ENCODE results near the gene KDM4C. TPM values are rescaled to one million over a fixed set of nuclear protein-coding genes. Genes with fewer than 3 reads are reported as not detected.

The KDM4C gene
- total and polyA plus RNA-seq, 4 donors = 18.9 to 69.5 (median 29.1) TPM

- Histone ChIP-seq H3K4me1 (ENCODE audit: control insufficient read depth, insufficient read depth, low read length) (no peaks in the 10 kb centered on the region), H3K4me3 (ENCODE audit: low read depth, low read length) (no peak overlapping the region), H3K36me3 (ENCODE audit: control insufficient read depth, insufficient read depth, low read length) (no peaks in the 10 kb centered on the region), H3K27me3 (ENCODE audit: control insufficient read depth, insufficient read depth, low read length) (no peaks in the 10 kb centered on the region), H3K27ac (ENCODE audit: low read depth, low read length) (no peak overlapping the region), H3K9me3 (ENCODE audit: control insufficient read depth, insufficient read depth, low read length) (peaks cover 1% of the 10 kb centered on the region)
- no CpG with 5 or more reads among the region's 1 CpG for WGBS (ENCODE audit: insufficient coverage)
- DNase-seq (ENCODE audit: low read depth in 4 of 6, low spot score in 6 of 6) = peak in 1 of 6 donors; percentile 59
Observed at GRCh38 chr9:6870149-6870548, 112.4 kb downstream of the KDM4C start.

- Histone ChIP-seq H3K36me3 (ENCODE audit: control insufficient read depth, insufficient read depth, low read length) (no peaks in the 10 kb centered on the region), H3K27me3 (ENCODE audit: control insufficient read depth, insufficient read depth, low read length) (no peaks in the 10 kb centered on the region), H3K4me1 (ENCODE audit: control insufficient read depth, insufficient read depth, low read length) (no peaks in the 10 kb centered on the region), H3K27ac (ENCODE audit: low read depth, low read length) (no peak overlapping the region), H3K9me3 (ENCODE audit: control insufficient read depth, insufficient read depth, low read length) (no peaks in the 10 kb centered on the region), H3K4me3 (ENCODE audit: low read depth, low read length) (no peak overlapping the region)
- no peak for DNase-seq (ENCODE audit: low read depth in 4 of 6, low spot score in 6 of 6)
- WGBS (ENCODE audit: insufficient coverage) = 92% methylated on average over 3 of the region's 7 CpGs
Observed at GRCh38 chr9:6870650-6871477, 113.1 kb downstream of the KDM4C start.

GRCh38 chr9:6873857-6874256 lies 116.1 kb downstream of the KDM4C start:
- DNase-seq (ENCODE audit: low read depth in 4 of 6, low spot score in 6 of 6) = peak in 2 of 6 donors; percentile 51 to 63
- H3K36me3 ChIP-seq (ENCODE audit: control insufficient read depth, insufficient read depth, low read length) = no peaks in the 10 kb centered on the region
- WGBS (ENCODE audit: insufficient coverage) = no CpG with 5 or more reads among the region's 7 CpGs
- H3K27ac ChIP-seq (ENCODE audit: low read depth, low read length) = no peak overlapping the region
- no peaks in the 10 kb centered on the region for H3K4me1 ChIP-seq (ENCODE audit: control insufficient read depth, insufficient read depth, low read length)
- no peak overlapping the region for H3K4me3 ChIP-seq (ENCODE audit: low read depth, low read length)
- H3K27me3 ChIP-seq (ENCODE audit: control insufficient read depth, insufficient read depth, low read length) = no peaks in the 10 kb centered on the region
- no peaks in the 10 kb centered on the region for H3K9me3 ChIP-seq (ENCODE audit: control insufficient read depth, insufficient read depth, low read length)

- Histone ChIP-seq H3K27me3 (ENCODE audit: control insufficient read depth, insufficient read depth, low read length) (no peaks in the 10 kb centered on the region), H3K9me3 (ENCODE audit: control insufficient read depth, insufficient read depth, low read length) (no peaks in the 10 kb centered on the region)
Observed at GRCh38 chr9:6876195-6876894, 118.6 kb downstream of the KDM4C start.

GRCh38 chr9:6877671-6878161 lies 119.9 kb downstream of the KDM4C start:
- Histone ChIP-seq H3K9me3 (ENCODE audit: control insufficient read depth, insufficient read depth, low read length) (no peaks in the 10 kb centered on the region), H3K27me3 (ENCODE audit: control insufficient read depth, insufficient read depth, low read length) (no peaks in the 10 kb centered on the region), H3K4me3 (ENCODE audit: low read depth, low read length) (no peak overlapping the region), H3K27ac (ENCODE audit: low read depth, low read length) (no peak overlapping the region), H3K4me1 (ENCODE audit: control insufficient read depth, insufficient read depth, low read length) (no peaks in the 10 kb centered on the region), H3K36me3 (ENCODE audit: control insufficient read depth, insufficient read depth, low read length) (no peaks in the 10 kb centered on the region)
- no CpG with 5 or more reads among the region's 1 CpG for WGBS (ENCODE audit: insufficient coverage)
- DNase-seq (ENCODE audit: low read depth in 4 of 6, low spot score in 6 of 6) = no peak

More at GRCh38 chr9:6876195-6876894, 118.6 kb downstream of the KDM4C start:
- Histone ChIP-seq H3K4me1 (ENCODE audit: control insufficient read depth, insufficient read depth, low read length) (no peaks in the 10 kb centered on the region), H3K4me3 (ENCODE audit: low read depth, low read length) (no peak overlapping the region), H3K27ac (ENCODE audit: low read depth, low read length) (no peak overlapping the region), H3K36me3 (ENCODE audit: control insufficient read depth, insufficient read depth, low read length) (no peaks in the 10 kb centered on the region)
- 91% methylated on average over 6 of the region's 10 CpGs for WGBS (ENCODE audit: insufficient coverage)
- DNase-seq (ENCODE audit: low read depth in 4 of 6, low spot score in 6 of 6) = no peak

GRCh38 chr9:6880626-6881025 lies 122.9 kb downstream of the KDM4C start:
- DNase-seq (ENCODE audit: low read depth in 4 of 6, low spot score in 6 of 6) = no peak
- no peaks in the 10 kb centered on the region for H3K36me3 ChIP-seq (ENCODE audit: control insufficient read depth, insufficient read depth, low read length)
- H3K4me1 ChIP-seq (ENCODE audit: control insufficient read depth, insufficient read depth, low read length) = no peaks in the 10 kb centered on the region
- WGBS (ENCODE audit: insufficient coverage) = no CpG with 5 or more reads among the region's 2 CpGs
- H3K27me3 ChIP-seq (ENCODE audit: control insufficient read depth, insufficient read depth, low read length) = no peaks in the 10 kb centered on the region
- H3K27ac ChIP-seq (ENCODE audit: low read depth, low read length) = no peak overlapping the region
- H3K9me3 ChIP-seq (ENCODE audit: control insufficient read depth, insufficient read depth, low read length) = no peaks in the 10 kb centered on the region
- H3K4me3 ChIP-seq (ENCODE audit: low read depth, low read length) = no peak overlapping the region

- Histone ChIP-seq H3K4me1 (ENCODE audit: control insufficient read depth, insufficient read depth, low read length) (no peaks in the 10 kb centered on the region), H3K36me3 (ENCODE audit: control insufficient read depth, insufficient read depth, low read length) (no peaks in the 10 kb centered on the region), H3K4me3 (ENCODE audit: low read depth, low read length) (no peak overlapping the region), H3K27me3 (ENCODE audit: control insufficient read depth, insufficient read depth, low read length) (no peaks in the 10 kb centered on the region), H3K9me3 (ENCODE audit: control insufficient read depth, insufficient read depth, low read length) (no peaks in the 10 kb centered on the region), H3K27ac (ENCODE audit: low read depth, low read length) (no peak overlapping the region)
- no peak for DNase-seq (ENCODE audit: low read depth in 4 of 6, low spot score in 6 of 6)
- no CpG with 5 or more reads among the region's 5 CpGs for WGBS (ENCODE audit: insufficient coverage)
Observed at GRCh38 chr9:6884101-6884500, 126.3 kb downstream of the KDM4C start.

GRCh38 chr9:6884990-6885389 lies 127.2 kb downstream of the KDM4C start:
- Histone ChIP-seq H3K9me3 (ENCODE audit: control insufficient read depth, insufficient read depth, low read length) (no peaks in the 10 kb centered on the region), H3K4me3 (ENCODE audit: low read depth, low read length) (no peak overlapping the region), H3K4me1 (ENCODE audit: control insufficient read depth, insufficient read depth, low read length) (no peaks in the 10 kb centered on the region), H3K27ac (ENCODE audit: low read depth, low read length) (no peak overlapping the region), H3K36me3 (ENCODE audit: control insufficient read depth, insufficient read depth, low read length) (no peaks in the 10 kb centered on the region), H3K27me3 (ENCODE audit: control insufficient read depth, insufficient read depth, low read length) (no peaks in the 10 kb centered on the region)
- no CpG with 5 or more reads among the region's 2 CpGs for WGBS (ENCODE audit: insufficient coverage)
- DNase-seq (ENCODE audit: low read depth in 4 of 6, low spot score in 6 of 6) = no peak

GRCh38 chr9:6887051-6887450 lies 129.3 kb downstream of the KDM4C start:
- Histone ChIP-seq H3K4me1 (ENCODE audit: control insufficient read depth, insufficient read depth, low read length) (no peaks in the 10 kb centered on the region), H3K36me3 (ENCODE audit: control insufficient read depth, insufficient read depth, low read length) (no peaks in the 10 kb centered on the region), H3K27me3 (ENCODE audit: control insufficient read depth, insufficient read depth, low read length) (no peaks in the 10 kb centered on the region), H3K4me3 (ENCODE audit: low read depth, low read length) (no peak overlapping the region), H3K9me3 (ENCODE audit: control insufficient read depth, insufficient read depth, low read length) (no peaks in the 10 kb centered on the region), H3K27ac (ENCODE audit: low read depth, low read length) (no peak overlapping the region)
- WGBS (ENCODE audit: insufficient coverage) = no CpG with 5 or more reads among the region's 2 CpGs
- DNase-seq (ENCODE audit: low read depth in 4 of 6, low spot score in 6 of 6) = peak in 1 of 6 donors; percentile 66
